NCI-H2029 treated with DMSO at 0.1 percent for 48 hours (cell line): ENCODE data around the gene WDR13.
"Not testable (repeated sequence)": the region's sequence is repeated elsewhere in the genome, so short reads cannot be mapped to it uniquely, and the experiment has no call there.

Source experiments
- DNase-seq: peaks from one replicate; lab custom pipeline; 2025; lab: John Stamatoyannopoulos, UW

The WDR13 gene

DNA sequence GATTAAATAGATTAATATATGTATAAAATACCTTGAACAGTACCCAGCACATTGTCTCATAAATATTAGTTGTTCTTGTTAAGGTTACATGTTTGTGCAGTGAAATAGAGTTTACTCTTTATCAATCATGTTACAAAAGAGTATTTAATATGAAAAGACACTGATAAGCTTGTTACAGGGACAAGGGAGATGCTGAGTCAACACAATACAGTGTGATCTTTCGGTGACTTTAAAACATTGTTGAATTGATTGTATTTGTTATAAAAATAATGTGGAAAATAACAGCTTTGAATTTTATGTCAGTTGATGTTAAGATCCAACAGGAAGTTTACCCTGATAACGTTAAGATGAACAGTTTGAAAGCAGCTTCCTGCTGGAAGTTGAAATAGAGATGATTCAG is 1.4 kb upstream of the WDR13 start:
- no peak for DNase-seq

- no peak for DNase-seq
Observed at GRCh38 chrX:48598614-48599013, 1.3 kb downstream of the WDR13 start.

GRCh38 chrX:48599341-48599740 is 2.0 kb downstream of the WDR13 start:
- DNase-seq = no peak

DNA sequence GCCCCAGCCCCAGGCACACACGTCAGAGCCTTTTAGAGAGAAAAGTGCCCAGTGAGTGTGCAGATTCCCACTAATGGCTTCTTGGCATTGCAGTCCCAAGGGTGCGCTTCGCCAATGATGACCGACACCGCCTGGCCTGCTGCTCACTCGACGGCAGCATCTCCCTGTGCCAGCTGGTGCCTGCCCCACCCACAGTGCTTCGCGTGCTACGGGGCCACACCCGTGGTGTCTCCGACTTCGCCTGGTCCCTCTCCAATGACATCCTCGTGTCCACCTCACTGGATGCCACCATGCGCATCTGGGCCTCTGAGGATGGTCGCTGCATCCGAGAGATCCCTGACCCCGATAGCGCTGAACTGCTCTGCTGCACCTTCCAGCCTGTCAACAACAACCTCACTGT is 2.9 kb downstream of the WDR13 start:
- no peak for DNase-seq

DNA sequence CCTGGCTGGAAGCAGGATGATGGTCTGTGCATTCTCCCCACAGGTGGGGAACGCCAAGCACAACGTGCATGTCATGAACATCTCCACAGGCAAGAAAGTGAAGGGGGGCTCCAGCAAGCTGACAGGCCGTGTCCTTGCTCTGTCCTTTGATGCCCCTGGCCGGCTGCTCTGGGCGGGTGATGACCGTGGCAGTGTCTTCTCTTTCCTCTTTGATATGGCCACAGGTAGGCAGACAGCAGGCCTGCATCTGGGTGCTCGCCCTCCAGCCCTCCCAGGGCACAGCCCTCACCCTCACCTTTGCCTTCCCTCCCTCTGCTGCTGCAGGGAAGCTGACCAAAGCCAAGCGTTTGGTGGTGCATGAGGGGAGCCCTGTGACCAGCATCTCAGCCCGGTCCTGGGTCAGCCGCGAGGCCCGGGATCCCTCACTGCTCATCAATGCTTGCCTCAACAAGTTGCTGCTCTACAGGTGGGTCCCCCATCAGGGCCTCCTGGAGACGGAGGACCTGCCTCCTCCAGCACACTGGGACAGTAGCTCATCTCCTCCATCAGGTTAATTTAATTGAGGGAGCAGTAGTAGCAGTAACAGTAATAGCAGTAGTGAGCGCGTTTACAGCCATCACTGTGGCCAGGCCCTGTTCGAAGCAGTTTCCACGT is 4.6 kb downstream of the WDR13 start:
- DNase-seq = no peak

DNA sequence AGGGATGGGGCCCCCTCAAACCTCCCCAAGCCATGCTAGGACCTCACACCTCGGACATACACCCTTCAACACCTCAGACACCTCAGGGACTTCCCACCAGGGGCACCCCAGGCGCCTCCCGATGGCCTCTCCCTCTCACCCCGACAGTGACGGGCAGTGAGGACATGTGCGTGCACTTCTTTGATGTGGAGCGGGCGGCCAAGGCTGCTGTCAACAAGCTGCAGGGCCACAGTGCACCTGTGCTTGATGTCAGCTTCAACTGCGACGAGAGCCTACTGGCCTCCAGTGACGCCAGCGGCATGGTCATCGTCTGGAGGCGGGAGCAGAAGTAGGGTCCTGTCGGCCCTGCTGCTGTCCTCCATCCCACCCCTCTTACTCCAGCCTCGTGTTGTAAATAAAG is 7.4 kb downstream of the WDR13 start:
- no peak for DNase-seq

DNA sequence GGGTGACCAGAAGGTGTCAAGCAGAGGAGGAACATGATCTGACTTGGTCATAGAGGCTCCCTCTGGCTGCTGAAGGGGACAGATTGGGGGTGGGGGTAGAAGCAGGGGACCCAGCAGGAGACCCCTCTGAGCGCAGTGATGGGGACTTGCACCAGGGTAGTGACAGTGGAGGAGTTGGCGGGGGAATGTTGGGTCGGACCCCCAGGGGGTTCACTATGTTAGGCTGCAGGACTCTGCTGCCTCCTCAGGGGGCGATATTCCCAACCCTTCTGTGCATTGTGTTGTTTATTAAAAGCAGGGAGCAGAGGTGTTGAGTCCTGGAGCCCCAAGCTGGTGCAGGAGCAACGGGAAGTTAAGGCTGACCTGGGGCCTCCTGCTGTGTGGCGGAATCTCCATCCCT is 8.8 kb downstream of the WDR13 start:
- DNase-seq = no peak

DNA sequence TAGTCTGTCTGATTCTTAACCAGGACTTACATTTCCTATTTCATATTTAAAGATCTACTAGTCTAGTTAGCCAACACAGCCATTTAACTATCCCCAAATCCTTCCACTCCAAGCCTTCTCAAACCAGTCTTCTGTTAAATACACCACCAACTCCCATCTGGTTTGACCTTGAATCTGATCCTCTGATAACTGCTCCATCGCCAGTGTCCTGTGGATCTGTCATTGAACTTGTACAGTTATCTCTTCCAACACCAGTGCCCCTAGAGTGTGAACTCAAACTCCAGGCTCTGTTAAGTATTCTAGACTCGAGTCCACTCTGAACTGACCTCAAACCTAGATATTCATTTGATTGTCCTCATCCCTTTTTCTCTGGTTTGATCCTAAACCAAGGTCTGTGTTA is 14.4 kb downstream of the WDR13 start:
- DNase-seq = no peak

DNA sequence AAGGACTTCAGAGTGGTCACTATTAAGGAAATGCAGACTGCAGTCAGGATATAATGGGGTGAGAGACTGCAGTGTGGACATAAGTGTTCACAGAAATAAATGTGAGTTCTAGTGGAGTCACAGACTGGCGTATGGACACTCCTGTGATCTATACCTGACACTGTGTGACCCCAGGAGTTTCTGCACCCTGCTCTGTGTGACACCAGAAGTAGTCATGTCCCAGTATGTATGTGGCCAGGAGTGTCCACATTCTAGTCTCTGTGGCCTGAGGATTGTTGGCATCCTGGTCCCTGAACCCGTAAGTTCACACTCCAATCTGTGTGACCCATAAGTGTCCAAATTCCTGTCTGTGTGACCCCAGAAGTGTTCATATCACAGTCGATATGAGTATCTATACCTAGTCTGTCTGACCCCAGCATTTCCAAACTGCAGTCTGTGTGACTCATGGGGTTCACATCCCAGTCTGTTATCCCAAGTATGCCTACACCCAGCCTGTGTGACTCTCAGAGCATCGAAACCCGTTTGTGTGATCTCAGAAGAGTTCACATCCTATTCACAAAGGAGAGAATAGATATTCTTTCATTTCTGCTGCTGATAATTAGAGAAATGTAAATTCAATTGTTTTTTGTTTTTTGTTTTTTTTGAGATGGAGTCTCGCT is 16.3 kb downstream of the WDR13 start:
- no peak for DNase-seq

DNA sequence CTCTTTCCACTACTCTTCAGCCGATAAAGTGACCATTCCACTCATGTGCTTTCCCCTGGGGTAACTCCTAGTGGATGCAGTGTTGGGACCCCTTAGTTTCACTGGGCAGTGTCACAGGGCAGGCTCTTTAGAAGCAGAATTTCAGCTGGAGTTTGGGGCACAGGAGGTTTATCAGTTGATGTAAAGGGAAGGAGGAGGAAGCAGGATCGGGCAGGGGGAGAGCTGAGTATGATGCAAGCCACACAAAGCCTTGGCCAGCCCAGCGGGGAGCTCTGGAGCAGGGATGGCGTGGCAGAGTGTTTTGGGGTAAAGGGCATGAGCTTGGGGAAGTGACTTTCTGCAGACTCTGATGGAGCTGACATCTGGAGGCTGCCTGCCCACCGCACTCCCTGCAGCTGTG is 19.3 kb downstream of the WDR13 start:
- DNase-seq = no peak

GRCh38 chrX:48617542-48618340 is 20.4 kb downstream of the WDR13 start:
- DNase-seq = no peak

DNA sequence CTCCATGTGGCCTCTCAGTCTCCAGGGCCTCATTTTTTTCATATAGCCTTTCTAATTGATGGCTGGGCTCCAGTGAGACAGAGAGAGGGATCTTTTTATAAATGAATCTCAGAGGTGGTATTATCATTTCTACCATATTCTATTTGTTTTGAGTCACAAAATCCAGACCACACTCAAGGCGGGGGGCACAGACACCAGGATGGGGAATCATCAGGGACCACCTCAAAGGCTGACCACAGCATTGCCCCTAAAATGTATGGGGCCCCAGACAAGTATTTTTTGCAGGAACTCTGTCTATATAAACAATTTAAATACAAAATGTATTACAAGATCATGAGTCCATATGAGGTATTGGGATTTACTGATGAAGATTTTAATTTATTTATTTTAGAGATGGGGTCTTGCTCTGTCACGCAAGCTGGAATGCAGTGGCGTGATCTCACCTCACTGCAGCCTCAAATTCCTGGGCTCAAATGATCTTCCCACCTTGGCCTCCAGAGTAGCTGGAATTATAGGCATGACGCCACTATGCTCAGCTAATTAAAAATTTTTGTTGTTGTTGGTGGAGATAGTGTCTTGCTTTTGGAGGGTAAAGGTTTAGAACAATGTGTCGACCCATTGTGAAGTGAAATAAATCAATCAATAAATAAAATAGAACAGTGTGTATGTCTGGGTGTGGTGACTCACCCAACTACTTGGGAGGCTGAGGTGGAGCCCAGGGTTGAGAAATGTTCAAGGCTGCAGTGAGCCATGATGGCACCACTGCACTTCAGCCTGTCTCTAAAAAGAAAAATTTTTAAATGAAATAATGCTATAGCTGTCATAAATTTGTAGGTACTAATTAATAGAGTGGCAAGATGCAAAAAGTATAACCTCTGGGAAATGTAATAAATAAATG is 29.4 kb downstream of the WDR13 start:
- no peak for DNase-seq

DNA sequence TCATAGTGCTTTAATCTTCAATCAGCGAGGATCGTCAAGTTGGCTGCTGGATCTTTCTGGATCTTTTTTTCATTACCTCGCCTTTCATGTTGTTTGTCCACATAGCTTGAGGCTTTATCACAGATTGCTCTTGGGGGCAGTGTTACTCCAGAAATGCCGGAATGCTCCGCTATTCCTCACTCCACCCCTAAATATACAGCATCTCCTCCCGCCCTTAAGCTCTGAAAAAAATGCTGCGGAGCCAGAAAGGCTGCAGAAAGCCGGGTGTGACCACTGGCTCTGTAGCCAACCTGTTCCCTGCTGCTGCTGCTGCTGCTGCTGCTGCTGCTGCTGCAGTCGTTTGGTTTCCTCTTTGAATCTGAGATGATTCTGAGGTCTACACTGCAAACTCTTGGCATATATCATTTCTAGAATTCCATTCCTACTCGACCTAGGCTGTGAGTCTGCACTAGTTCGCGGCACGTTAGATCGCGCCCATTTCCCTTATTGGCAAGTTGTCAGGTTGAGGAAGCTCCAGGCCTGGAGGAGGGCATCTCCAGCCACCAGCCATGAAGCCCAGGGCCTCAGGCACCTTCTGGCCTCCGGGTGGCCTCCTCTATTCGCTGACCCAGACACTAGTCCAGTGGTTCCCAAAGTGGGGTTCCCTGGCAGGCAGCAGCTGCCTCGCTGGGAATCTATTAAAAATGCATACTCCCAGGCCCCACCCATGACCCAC is 34.2 kb downstream of the WDR13 start:
- no peak for DNase-seq

DNA sequence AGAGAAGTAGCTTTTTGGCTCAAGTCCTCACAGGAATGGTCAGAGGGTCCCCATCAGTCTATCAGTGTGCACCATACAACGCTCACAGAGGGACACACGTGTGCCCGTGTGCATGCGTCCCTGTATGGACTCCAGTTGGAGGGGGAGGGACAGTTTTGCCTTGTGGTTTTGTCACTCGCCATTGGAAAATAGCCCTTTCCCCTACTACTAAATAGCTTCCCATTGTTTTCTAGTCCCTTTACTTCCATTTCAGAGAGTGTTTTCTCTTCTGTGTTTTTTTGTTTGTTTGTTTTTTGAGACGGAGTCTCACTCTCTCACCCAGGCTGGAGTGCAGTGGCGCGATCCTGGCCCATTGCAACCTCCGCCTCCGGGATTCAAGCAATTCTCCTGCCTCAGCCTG is 34.9 kb downstream of the WDR13 start:
- DNase-seq = no peak

- no peak for DNase-seq
Observed at GRCh38 chrX:48636301-48636700, 39.0 kb downstream of the WDR13 start.

DNA sequence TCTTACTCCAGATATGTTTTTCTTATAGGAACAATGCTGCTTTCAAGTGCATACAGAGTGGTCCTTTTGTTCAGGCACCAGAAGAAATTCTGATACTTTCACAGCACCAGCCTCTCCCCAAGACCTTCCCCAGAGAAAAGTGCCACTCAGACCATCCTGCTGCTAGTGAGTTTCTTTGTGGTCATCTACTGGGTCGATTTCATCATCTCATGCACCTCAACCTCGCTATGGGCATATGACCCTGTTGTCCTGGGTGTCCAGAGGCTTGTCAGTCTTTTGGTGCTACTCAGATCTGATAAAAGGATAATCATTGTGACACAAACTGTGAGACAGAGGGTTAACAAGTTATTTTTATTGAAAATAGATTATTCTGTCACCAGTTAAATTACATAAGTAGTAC is 39.5 kb downstream of the WDR13 start:
- DNase-seq = no peak

DNA sequence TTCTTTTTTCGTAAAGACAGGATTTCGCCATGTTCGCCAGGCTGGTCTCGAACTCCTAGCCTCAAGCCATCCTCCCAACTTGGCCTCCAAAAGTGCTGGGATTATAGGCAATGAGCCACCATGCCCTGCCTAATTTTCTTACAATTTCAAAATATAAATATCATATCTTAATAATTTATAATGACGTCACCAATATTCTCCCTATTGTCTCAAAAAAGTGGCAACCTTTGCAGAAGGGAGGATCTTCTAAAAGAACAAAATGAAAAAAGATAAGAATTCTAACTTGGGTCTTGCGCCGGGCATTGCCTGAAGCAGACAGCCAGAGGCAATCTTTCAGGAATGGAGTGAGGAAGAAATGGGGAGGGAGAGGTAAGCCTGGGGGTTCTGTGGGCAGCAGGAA is 48.4 kb downstream of the WDR13 start:
- no peak for DNase-seq

- DNase-seq = no peak
Observed at GRCh38 chrX:48648336-48648751, 51.1 kb downstream of the WDR13 start.

- DNase-seq = no peak
Observed at GRCh38 chrX:48649102-48649501, 51.8 kb downstream of the WDR13 start.

GRCh38 chrX:48652055-48652579 is 54.8 kb downstream of the WDR13 start:
- not testable (repeated sequence) for DNase-seq

- not testable (repeated sequence) for DNase-seq
Observed at GRCh38 chrX:48654746-48655145, 57.5 kb downstream of the WDR13 start.
